ENCODE measurements around the gene LHFPL5.

The LHFPL5 gene

DNA sequence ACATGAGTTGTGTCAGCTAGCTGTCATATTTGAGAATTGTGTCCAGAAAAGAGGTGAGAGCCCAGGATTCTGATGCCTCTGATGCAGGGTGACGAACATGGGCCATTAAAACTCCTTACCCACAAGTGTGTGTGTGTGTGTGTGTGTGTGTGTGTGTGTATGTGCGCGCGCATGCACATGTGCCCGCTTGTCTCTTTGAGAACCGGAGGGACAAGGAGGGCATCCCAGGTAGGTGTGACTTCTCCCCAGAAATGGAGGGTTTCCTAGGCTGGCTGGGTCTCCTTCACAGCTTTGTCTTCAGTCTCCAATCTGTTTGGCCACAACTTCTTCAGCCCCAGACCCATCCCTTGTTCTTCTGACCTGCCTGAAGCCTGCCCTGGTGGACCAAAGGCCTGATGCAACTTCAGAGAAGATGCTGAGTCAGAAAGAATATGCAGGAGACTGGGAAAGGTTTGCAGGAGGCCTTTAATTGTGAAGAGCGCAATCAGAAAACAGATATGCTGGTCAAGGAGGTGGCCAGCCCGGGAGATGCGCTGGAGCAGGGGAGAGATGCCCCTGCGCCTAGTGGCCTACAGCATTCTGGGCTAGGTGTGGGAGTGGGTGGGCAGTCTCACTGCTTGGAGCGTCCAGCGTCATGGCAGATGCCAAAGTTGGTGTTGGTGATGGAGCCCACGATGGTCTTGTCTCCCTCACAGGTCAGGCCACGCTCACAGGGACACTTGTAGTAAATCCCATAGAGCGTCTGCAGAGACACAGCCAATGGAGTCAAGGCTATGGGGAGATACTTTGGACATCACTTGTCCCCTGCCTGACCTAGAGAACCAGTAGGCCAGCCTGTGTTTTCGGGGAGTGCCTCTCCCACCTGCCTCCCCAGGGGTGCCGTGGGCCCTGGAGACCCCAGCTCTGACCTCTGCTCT lies 10.4 kb upstream of the LHFPL5 start:
- DNase-seq: no peak

DNA sequence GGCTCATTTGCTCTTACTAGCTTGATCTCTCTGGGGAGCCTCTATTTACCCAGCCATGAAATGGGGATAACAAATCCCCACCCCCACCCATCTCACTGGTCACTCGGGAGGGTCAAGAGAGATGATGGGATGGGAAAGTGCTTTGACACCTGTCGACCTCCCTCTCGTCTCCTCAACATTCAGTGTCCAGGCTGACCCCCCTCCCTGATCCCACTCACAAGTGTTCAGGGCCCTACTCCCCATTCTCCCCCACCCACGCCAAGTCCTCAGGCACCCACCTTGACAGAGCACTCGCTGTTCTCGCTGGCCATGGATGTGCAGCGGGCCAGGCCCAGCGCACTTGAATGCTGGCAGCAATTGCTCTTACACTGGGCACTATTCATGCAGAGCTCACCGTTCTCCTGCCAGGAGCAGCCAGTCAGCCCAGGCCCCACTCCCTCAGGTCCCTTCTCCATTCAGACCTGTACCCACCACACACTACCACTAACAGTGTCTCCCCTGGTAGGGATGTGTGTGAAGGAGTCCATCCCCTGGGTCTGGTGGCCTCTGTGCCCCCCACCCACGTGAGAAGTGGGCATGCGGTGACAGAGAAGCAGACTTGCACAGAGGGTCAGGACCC lies 9.6 kb upstream of the LHFPL5 start:
- no peak for DNase-seq

DNA sequence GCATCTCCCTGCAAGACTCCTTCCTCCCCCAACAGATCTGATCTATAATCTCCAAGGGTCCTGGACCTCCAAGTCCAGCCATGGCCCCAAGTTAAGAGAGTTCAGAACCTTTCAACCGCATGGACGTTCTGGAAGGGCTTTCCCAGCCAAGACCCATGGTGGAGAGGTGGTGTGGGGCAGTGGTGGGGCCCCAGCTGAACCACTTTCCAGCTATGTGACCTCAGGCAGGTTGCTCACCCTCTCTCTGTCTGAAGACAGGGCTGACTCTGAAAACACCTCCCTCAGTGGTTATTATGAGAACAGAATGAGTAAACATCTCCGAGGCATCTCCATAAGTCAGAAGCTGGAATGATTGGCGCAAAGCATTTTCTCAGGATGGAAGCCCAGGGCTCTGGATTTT lies 8.9 kb upstream of the LHFPL5 start:
- DNase-seq: no peak

DNA sequence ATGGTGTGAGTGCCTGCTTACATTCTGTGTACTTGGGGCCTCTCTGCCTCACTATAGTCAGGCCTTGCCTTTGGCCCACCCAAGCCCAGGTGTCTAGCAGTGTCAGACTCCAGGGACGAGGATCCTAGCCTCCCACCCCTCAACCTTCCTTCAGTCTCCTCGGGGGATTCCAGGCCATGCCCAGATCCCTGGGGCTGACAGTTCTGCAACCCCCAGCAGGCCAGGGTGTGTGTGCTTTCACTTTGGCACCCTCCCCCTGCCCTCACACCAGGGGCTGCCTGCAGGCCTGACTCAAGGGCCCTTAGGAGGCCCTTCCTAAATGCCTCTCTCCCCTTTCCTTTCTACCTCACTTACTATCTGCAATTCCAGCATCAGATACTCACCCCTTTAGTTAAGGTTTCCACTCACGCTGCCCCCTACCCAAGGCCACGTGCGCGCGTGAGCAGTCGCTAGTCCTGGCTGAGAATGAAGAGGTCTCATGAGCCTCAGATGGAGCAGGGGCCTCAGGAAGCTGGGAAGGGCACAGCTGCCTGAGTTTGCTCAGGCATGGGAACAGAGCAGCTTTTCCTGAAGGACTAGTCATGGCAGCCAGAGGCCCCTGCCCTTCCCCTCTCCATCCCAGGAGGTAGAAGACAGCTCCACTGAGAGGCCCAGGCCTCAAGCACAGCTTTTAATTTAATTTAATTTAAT lies 7.2 kb upstream of the LHFPL5 start:
- no peak for DNase-seq

DNA sequence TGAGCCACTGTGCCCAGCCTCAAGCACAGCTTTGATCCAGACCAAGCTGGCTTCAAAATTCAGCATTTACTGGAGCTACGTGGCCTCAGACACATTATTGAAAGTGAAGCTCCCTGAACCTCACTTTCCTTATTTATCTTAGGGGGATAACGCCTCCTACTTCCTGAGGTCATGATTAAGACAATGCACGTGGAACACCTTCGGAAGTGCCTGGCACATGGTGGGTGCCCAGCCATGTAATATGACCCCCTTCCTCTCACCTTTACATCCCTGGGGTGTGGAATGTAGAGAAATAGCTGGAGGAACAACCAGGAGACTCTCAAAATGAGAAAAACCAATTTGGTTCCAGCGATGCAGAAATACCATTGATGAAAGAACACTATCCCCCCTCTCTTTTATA lies 6.4 kb upstream of the LHFPL5 start:
- no peak for DNase-seq

DNA sequence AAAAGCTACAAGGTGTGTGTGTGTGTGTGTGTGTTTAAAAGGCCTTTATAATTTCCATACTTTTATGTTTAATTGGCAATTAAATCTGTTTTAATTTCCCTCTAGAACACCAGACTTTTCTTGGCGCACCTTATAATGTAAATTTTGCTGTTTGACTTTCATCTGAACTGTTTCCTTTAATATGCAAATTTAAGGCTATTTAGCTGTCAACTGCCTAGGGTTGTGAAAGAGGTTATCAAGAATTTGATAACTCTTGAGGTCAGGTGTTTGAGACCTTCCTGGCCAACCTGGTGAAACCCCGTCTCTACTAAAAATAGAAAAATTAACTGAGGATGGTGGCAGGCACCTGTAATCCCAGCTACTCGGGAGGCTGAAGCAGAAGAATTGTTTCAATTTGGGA lies 4.0 kb upstream of the LHFPL5 start:
- no peak for DNase-seq

DNA sequence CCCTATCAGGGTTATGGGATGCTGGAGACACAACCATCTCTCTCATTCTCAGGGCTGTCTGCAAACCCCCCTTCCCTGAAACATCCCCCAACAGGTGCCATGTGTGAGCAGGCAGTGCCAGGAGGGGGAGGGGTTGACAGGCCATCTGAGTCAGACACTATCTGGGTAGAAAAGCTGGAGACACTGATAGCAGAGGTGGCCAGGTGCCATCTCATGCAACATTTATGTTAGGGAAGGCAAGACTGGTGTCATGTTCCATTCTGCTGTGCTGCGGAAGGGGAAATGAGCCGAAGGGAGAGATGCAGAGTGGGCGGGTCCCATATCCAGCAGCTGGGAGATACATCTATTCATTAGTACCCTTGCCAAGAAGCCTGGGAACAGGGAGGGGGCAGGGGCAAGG lies 3.5 kb downstream of the LHFPL5 start:
- no peak for DNase-seq

DNA sequence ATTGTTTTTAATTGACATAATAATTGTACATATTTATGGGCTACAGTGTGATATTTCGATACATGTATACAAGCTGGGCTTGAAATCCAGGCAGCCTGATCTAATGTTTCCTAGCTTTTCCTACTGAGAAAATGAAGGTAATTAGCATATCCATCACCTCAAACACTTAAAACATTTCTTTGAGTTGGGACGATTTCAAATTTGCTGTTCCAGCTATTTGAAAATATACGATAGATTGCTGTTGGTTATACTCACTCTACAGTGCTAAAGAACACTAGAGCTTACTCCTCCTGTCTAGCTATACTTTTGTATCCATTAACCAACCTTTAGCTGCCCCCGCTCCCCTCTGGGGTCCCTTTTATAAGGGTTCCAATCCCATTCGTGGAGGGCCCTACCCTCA lies 4.7 kb downstream of the LHFPL5 start:
- DNase-seq: no peak

DNA sequence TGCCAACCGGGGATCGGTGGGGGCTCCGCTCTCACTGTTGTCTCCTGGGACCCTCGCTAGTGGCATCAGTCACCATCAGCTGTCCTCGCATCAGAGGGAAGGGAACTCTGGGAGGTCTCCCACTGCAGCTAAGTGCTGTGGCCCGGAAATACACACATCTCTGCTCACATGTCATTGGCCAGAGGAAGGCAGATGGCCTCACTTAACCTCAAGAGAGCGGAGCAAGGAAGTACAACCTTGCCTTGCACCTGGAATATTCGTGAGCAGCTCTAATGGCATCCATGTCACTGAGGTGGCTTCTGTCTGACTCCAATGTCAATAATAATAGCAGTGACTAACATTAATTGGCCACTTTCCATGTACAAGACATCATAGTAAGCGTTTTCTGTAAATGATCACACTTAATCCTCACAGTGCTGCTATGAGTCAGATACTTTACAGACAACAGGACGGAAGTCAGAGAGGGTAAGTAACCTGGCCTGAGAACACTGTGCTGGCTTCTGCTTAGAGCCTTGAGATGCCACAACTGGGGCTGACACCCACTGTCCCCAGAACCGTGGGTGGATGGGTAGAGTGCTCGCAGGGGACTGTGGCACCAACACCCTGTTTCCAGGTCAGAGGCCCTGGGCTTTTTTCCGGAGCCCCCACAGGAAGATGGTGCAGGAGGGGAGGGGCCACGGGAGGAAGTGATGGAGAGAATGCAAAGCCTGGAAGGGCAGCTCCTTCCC lies 6.0 kb downstream of the LHFPL5 start:
- DNase-seq: no peak

DNA sequence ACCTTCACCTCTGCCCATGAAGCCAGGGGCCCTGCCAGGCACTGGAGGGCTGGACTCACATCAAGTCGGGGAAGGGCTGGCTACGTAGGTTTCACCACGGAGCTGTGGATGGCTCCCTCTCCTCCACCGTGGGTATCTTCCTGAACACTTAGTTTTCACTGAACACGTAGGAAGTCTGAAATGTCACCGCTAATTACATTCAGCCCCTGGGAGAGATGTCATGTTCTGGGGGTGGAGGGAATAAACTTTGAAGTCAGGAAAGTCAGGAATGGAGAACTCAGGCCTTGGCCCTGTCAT lies 6.5 kb downstream of the LHFPL5 start:
- DNase-seq: no peak

DNA sequence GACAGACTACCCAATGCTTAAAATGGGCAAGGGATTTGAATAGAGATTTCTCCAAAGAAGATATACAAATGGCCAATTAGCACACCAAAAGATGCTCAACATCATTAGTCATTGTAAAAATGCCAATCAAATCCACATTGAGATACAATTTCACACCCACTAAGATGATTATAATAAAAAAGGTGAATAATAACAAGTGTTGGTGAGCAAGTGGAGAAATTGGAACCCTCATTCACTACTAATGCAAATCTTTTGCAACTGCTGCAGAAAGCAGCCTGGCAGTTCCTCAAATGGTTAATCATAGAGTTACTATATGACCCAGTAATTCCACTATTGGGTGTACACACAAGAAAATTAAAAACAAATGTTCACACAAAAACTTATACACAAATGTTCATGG lies 12.4 kb downstream of the LHFPL5 start:
- DNase-seq: no peak

DNA sequence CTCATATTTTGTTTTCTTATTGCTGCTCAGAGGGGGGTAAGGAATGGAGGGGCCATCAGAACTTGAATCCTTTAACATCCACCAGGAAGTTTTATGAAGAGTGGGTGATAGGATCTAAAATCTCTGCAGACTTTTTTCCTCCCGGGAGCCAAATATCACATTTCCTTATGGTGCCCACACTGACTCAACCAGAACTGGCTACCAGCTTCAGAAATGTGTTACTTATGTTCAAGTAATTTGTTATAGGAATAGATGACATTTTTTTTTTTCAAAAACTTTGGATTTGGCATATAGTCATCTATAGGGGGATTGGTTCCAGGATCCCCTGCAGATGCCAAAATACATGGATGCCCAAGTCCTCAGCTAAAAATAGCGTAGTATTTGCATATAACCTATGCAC lies 18.4 kb downstream of the LHFPL5 start:
- no peak for DNase-seq

DNA sequence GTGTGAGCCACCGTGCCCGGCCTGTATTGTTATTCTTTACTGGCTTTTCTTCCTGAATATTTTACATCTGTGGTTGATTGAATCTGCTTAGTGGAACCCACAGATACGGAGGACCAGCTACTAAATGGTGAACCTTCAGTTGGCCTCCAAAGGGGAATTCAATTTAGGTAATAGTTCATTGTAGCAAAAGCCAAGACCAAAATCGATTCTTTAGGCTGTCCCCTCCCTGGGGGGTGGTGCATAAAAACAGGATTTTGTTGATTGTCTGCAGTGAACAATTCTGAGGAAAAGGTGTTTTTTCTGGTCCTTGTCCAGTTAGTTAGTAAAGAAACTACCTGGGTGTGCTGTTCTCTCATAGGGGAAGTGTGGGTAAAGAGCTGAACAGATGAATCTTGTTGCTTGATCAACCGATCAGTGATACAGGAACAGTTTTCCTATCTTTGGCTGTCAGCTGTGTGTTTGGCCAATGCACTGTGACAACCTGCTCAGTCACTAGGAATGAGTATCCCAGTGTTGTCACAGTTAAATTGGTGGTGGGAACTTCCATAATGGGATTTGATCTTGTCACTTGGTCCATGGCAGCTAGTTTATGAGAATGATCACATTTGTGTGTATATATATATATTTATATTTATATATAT lies 19.5 kb downstream of the LHFPL5 start:
- DNase-seq: no peak

DNA sequence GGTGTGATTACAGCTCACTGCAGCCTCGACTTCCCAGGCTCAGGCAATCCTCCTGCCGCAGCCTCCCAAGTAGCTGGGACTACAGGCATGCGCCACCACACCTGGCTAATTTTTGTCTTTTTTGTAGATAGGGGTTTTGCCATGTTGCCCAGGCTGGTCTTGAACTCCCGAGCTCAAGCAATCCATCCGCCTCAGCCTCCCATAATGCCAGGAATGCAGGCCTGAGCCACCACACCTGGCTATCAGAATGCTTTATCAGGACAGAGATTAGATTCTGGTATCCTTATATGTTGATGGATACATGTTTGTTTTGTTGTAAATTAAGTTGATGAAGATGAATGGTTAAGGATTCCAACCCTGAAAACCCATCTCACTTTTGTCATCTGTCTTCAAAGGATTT lies 24.2 kb downstream of the LHFPL5 start:
- DNase-seq: no peak

DNA sequence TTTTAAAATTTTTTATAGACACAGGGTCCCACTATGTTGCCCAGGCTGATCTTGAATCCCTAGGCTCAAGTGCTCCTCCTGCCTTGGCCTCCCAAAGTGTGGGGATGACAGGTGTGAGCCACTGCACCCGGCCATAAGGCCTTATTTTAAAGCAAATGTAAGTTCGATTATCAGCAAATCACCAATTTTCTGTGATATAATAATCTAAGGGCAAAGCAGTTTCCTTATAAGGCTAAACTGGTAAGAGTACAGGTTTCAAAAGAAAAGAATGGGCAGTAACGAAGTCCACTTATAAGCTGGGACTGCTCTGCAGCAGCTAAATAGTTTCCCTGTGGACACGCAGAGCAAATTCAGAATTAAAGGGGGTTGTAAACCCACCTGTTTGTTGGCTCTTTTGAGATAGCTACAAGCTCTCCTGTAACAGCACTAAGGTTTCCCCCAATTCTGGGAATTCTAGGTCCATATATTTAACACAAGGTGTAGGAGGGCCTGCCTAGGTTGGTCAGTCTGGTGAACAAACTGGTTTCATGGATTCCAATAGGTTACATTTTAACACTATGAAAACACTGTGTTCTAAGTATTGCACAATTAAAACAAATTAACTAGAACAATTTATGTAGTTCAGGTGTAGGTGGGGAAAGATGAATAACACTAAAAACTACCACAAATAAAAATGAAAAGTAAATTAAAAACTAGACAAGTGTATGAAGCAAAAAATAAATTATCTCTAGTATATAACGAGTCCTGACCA lies 26.3 kb downstream of the LHFPL5 start:
- no peak for DNase-seq

DNA sequence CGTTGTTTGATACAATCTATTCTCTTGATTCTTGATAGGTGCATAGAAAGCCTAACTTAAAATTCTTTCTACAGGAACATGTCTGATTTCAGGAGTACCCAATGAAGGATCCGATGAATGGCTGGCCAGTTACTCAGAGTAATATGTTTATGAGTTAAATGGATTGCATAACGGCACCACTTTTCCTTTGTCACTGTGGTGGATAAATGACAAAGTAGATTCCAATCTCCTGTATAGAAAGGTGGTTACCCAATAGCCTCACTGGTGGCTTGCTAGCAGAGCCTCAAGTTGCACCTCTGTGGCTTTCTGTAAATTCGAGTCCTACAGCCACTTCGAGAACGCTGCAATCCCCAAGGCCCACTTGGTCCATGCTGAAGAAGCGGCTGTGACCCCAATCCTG lies 28.4 kb downstream of the LHFPL5 start:
- DNase-seq: no peak

DNA sequence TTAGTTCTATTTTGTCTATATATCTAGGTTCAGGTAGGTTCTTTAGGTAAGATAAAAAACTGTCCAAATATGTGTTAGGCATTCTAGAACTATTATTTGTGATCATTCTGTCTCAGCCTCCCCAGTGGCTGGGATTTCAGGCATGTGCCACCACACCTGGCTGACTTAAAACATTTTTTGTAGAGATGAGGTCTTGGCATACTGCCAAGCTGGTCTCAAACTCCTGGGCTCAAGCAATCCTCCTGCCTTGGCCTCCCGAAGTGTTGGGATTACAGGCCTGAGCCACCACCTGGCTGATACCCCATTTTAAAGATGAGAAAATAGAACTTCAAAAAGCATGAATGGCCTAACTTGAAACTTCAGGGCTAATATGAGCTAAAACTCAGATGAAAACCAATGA lies 33.9 kb downstream of the LHFPL5 start:
- DNase-seq: no peak

DNA sequence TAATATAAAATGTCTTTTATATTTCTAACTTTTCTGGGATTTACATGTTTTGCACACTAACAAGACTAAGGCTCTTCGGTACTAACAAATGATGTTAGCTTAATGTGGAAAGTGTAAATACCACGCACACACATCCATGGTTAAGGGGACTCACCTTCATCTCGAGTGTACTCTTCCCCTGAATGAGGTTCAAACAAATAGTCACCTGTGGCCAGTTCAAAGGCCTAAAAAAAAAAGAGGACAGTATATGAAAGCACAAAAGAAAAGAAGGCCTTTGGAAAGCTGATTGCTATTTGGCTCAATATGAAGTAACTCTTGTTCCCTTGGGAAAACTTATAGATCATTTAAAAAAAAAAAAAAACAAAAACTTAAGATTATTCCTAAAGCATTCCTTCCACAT lies 37.2 kb downstream of the LHFPL5 start:
- no peak for DNase-seq

DNA sequence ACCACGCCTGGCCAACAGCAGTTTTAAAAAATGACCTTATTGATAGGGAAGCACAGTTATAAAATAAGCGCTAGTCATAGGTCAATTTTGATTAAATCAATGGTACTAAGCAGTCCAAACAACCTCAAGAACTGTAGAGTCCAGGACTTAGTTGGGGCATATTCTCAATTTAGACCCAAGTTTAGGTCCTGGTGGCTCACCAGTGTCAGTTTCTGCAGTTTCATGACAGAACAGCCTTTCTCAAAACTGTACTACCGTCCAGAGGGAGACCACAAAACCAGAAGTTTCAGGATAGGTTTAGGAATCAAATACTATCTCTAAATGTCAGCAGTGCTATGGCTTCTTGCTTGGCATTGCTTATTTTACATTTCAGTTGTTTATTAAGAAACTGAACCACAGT lies 39.1 kb downstream of the LHFPL5 start:
- DNase-seq: no peak

DNA sequence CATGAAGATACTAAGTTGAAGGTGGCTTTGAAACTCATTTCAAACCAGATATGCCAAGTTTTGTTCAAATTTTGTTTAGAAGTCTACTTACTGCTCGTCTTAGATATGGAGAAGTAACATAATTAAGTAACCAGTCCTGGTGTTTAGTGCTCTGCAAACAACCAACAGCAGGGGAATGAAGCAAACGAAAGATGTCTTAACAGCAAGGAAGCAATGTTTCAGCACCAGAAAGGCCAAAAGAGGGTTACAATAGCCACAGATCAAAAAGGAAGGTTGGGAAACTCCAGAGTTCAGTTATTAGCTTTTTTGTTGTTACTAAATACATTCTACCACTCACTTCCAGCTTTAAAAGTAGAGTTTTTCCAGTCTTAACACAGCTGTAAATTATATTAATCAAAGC lies 45.1 kb downstream of the LHFPL5 start:
- no peak for DNase-seq

DNA sequence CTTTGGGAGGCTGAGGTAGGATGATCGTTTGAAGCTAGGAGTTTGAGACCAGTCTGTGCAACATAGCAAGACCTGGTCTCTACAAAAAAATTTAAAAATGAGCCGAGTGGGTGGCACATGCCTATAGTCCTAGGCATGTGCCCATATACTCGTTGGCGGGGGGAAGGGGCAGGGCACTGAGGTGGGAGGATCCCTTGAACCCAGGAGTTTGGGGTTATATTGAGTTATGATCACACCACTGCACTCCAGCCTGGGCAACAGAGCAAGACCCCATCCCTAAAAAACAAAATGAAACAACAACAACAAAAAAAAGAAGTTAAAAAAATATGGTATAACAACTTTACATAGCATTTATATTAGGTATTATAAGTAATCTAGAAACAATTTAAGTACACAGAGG lies 47.8 kb downstream of the LHFPL5 start:
- DNase-seq: no peak

DNA sequence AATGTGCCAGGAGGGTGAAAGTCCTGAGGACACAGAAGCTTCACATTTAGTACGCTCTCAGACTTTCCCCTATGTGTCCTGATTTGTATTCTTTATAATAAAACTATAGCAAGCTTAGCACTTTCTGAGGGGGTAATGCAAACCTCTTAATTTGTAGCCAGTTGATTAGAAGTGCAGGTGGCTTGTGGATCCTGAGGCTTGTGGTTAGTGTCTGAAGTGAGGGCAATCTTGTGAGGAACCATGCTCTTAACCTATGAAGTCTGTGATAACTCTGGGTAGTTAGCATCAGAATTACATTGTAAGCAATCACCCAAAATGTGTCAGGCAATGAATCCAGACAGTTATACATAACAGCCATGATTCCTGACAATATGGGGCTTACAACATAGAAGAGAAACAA lies 51.1 kb downstream of the LHFPL5 start:
- DNase-seq: no peak
